Endothelial cell of umbilical vein (primary cell): ENCODE results near the gene EDN1. TPM values are rescaled to one million over a fixed set of nuclear protein-coding genes. Genes with fewer than 3 reads are reported as not detected.

Experiments
- BruUV-seq: library from RNA; stranded (reverse); fragments of 400-500 nt; replicated peaks from 2 replicates; lab custom pipeline; 2021; lab: Mats Ljungman, UMichigan
- CTCF ChIA-PET: fragments of 300-600, 350-600 bp; sonication (Branson Sonifier 250); formaldehyde crosslinking; loops from one replicate; lab custom pipeline; 2021; ENCODE audit warnings: antibody characterized with exemption, inconsistent platforms; lab: Charles Lee
- POLR2A ChIA-PET: fragments of 300-600, 350-600 bp; sonication (Branson Sonifier 250); formaldehyde crosslinking; loops from one replicate; lab custom pipeline; 2021; ENCODE audit warnings: antibody characterized with exemption, inconsistent platforms; lab: Charles Lee
- DNase-seq: peaks from one replicate; pipeline ENCODE4 v3.0.0-alpha.2; 2011; ENCODE audit warnings: low read depth, low spot score
- FAIRE-seq: peaks from 2 replicates; lab custom pipeline; 2011; peaks lifted over from hg19 to GRCh38; lab: Jason Lieb, UNC
- H2AFZ ChIP-seq: 2 replicates; pipeline ENCODE4 v1.6.0; 2012; ENCODE audit warnings: low read depth, low read length, control low read depth, inconsistent platforms
- H3K27ac ChIP-seq: 2 replicates; pipeline ENCODE4 v1.5.1; 2011; ENCODE audit warnings: low read depth, mild to moderate bottlenecking, control low read depth, low read length, moderate library complexity; ENCODE audit not compliant: insufficient read depth
- H3K27me3 ChIP-seq, 2 experiments: 2 replicates each; pipeline versions ENCODE4 v1.6.0 to v1.6.1; 2011; ENCODE audit warnings: low read length in 2 of 2, mixed read lengths in 1 of 2; ENCODE audit not compliant: control insufficient read depth in 2 of 2, insufficient read depth in 2 of 2
- H3K36me3 ChIP-seq, 2 experiments: 2 replicates in 1 of 2; 3 replicates in 1 of 2; pipeline ENCODE4 v1.5.1; 2011; ENCODE audit warnings: low read length in 2 of 2, mild to moderate bottlenecking in 1 of 2, moderate library complexity in 1 of 2; ENCODE audit not compliant: control insufficient read depth in 2 of 2, insufficient read depth in 2 of 2; ENCODE audit errors: extremely low read depth in 1 of 2
- H3K4me1 ChIP-seq: 3 replicates; pipeline ENCODE4 v1.5.1; 2011; ENCODE audit warnings: mild to moderate bottlenecking, low read length; ENCODE audit not compliant: control insufficient read depth, insufficient read depth; ENCODE audit errors: extremely low read depth
- H3K4me2 ChIP-seq: 2 replicates; pipeline ENCODE4 v1.6.1; 2011; ENCODE audit warnings: low read length, control low read depth, mixed read lengths; ENCODE audit not compliant: insufficient read depth
- H3K4me3 ChIP-seq, 3 experiments: fragments of 200-600 bp in 1 of 3; sonication (generic), shearing (Covaris generic) in 1 of 3; replicated peaks in 1 of 3; 2 replicates each; pipeline ENCODE4 v1.5.1; 2011 to 2016; ENCODE audit warnings: control low read depth in 3 of 3, low read length in 3 of 3, mild to moderate bottlenecking in 2 of 3, inconsistent platforms in 1 of 3, low read depth in 1 of 3, moderate library complexity in 1 of 3; ENCODE audit not compliant: insufficient read depth in 1 of 3
- H3K79me2 ChIP-seq: 2 replicates; pipeline ENCODE4 v1.6.0; 2012; ENCODE audit warnings: low read length, inconsistent platforms; ENCODE audit not compliant: control insufficient read depth, insufficient read depth
- H3K9ac ChIP-seq: replicated peaks from 2 replicates; pipeline ENCODE3; 2011; ENCODE audit warnings: low read length, control low read depth; ENCODE audit not compliant: insufficient read depth; ENCODE audit errors: extremely low read depth
- H3K9me1 ChIP-seq: replicated peaks from 3 replicates; pipeline ENCODE4 v1.6.0; 2011; ENCODE audit warnings: mild to moderate bottlenecking, low read length; ENCODE audit not compliant: control insufficient read depth, insufficient read depth; ENCODE audit errors: extremely low read depth
- H3K9me3 ChIP-seq: replicated peaks from 2 replicates; pipeline ENCODE4 v1.5.1; 2012; ENCODE audit warnings: low read length, inconsistent platforms; ENCODE audit not compliant: control insufficient read depth, insufficient read depth
- H4K20me1 ChIP-seq: replicated peaks from 2 replicates; pipeline ENCODE3; 2011; ENCODE audit warnings: mild to moderate bottlenecking, low read length; ENCODE audit not compliant: control insufficient read depth, insufficient read depth; ENCODE audit errors: extremely low read depth
- EZH2 ChIP-seq: IDR thresholded peaks from 2 replicates; pipeline ENCODE4 v1.6.1; 2012; ENCODE audit warnings: borderline replicate concordance, low read depth, mild to moderate bottlenecking, moderate library complexity, low read length, inconsistent platforms; ENCODE audit not compliant: severe bottlenecking
- FOS ChIP-seq: IDR thresholded peaks from 2 replicates; pipeline ENCODE4 v1.6.1; 2011; ENCODE audit warnings: mild to moderate bottlenecking, low read length, moderate library complexity, borderline replicate concordance; ENCODE audit not compliant: insufficient read depth
- GATA2 ChIP-seq: IDR thresholded peaks from 2 replicates; pipeline ENCODE4 v1.7.0; 2011; ENCODE audit warnings: low read depth, mild to moderate bottlenecking, moderate library complexity, mixed read lengths, low read length; ENCODE audit not compliant: insufficient read length, insufficient read depth
- JUN ChIP-seq: IDR thresholded peaks from 2 replicates; pipeline ENCODE4 v1.6.1; 2011; ENCODE audit warnings: borderline replicate concordance, low read depth; ENCODE audit not compliant: insufficient read length, insufficient read depth
- MYC ChIP-seq: IDR thresholded peaks from one replicate; pipeline ENCODE4 v1.6.1; 2011; ENCODE audit warnings: mild to moderate bottlenecking, low read depth, low read length
- POLR2A ChIP-seq: IDR thresholded peaks from 2 replicates; pipeline ENCODE4 v1.6.1; 2012; ENCODE audit warnings: low read depth, mild to moderate bottlenecking, control low read depth, low read length
- POLR2AphosphoS5 ChIP-seq: IDR thresholded peaks from 2 replicates; pipeline ENCODE4 v1.6.1; 2012; ENCODE audit warnings: low read depth, mild to moderate bottlenecking, control low read depth, low read length, moderate library complexity; ENCODE audit not compliant: insufficient read depth
- dilution Hi-C: fragments of 300-500 bp; cut with MboI; formaldehyde crosslinking; loops from one replicate; pipeline ENCODE4 v1.15.0; 2019; ENCODE audit warnings: low sequenced_read_pairs; ENCODE audit not compliant: extremely low pct_ligation_motif_present
- intact Hi-C: fragments of 100-400 bp; cut with micrococcal nuclease; formaldehyde crosslinking; loops from one replicate; pipeline ENCODE4 v1.10.0; 2022
- polyA plus RNA-seq, 4 experiments: library from polyadenylated mRNA; depleted of rRNA in 3 of 4; stranded (reverse) in 3 of 4; unstranded in 1 of 4; fragments of >200 nt; gene quantifications; 2 replicates each; pipeline versions ENCODE4 v1.2.1 to v1.2.3, GENCODE V29; 2011 to 2012; ENCODE audit warnings: missing spikeins in 1 of 4
- total RNA-seq: library from RNA; stranded (reverse); gene quantifications from 2 replicates; pipeline ENCODE4 v1.2.3, GENCODE V29; 2021
- TF ChIP-seq, protein P1 (sequence below), 2 donors: IDR thresholded peaks; 1 replicate in 1 of 2; 2 replicates in 1 of 2; pipeline ENCODE4 v1.5.1; 2011; ENCODE audit warnings: low read length in 2 of 2, mild to moderate bottlenecking in 2 of 2, moderate library complexity in 2 of 2, control low read depth in 1 of 2, inconsistent platforms in 1 of 2, low read depth in 1 of 2; ENCODE audit not compliant: insufficient read depth in 1 of 2; ENCODE audit errors: extremely low read depth in 1 of 2
- TF ChIP-seq, protein P2 (sequence below): IDR thresholded peaks from 2 replicates; pipeline ENCODE4 v1.6.1; 2011; ENCODE audit not compliant: insufficient read depth, insufficient read length

The EDN1 gene
- total and polyA plus RNA-seq, 2 donors (not counting 3 experiments of a cell fraction or from before 2014, with no cell fraction given): 493 to 498 TPM

DNA sequence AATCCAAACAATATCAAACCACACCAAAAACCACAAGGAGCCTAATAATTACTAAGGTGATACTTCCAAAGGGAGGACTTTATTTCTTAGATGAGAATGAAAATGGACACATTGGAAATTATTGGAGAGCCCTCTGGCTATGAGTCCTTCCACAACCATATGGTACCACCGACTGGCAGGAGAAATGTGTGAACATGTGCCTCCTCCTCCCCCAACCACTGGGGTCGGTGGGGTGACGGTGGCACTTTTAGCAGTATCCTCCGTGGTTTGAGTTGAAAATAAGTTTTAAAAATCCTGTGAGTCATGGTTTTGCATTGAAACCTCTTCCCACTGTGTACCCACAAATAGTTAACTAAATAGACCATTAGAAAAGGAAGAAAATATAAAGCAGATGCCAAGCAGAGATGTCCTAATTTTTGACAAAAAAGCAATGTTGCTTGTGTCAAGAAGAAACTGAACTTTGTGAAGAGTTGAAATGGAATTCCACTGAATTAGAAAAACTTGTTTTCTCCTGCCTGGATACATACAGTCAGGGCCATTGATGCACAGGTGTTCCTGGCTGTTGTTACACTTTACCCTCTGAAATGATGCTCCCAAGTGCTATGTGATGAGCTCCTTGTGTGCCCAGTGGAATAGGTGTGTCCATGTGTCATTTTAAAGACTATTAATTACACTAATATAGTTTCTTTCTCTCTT, 3.2 kb downstream of the EDN1 start:
- Histone ChIP-seq H2AFZ (no peak overlapping the region), H3K79me2 (peaks cover 53% of the 10 kb centered on the region), H4K20me1 (peaks cover 4% of the 10 kb centered on the region), H3K27me3 (no peaks in the 10 kb centered on the region), H3K9me3 (no peaks in the 10 kb centered on the region), H3K36me3 (peaks cover 35 to 54% of the 10 kb centered on the region in 2 experiments), H3K27ac (peak overlapping the region; percentile 98), H3K4me1 (peaks cover 37% of the 10 kb centered on the region), H3K9ac (peak overlapping the region; percentile 99), H3K4me2 (peak overlapping the region; percentile 93), H3K9me1 (no peaks in the 10 kb centered on the region), H3K4me3 (peak overlapping the region; percentile 91 to 98 (median 96))
- intact Hi-C loops: loop anchor here (5.0 kb wide), 1 partner anchor 1081 kb away; no protein-coding TSS in a partner anchor
- dilution Hi-C loops: loop anchor here (10.0 to 25.0 kb wide), 4 partner anchors 194 to 681 kb away; no protein-coding TSS in a partner anchor
- TF ChIP-seq POLR2AphosphoS5 (peak; percentile 74), FOS (no peak), MYC (no peak), POLR2A (peak; percentile 87), EZH2 (no peak), GATA2 (no peak), JUN (no peak)
- TF ChIP-seq, protein P1, sequence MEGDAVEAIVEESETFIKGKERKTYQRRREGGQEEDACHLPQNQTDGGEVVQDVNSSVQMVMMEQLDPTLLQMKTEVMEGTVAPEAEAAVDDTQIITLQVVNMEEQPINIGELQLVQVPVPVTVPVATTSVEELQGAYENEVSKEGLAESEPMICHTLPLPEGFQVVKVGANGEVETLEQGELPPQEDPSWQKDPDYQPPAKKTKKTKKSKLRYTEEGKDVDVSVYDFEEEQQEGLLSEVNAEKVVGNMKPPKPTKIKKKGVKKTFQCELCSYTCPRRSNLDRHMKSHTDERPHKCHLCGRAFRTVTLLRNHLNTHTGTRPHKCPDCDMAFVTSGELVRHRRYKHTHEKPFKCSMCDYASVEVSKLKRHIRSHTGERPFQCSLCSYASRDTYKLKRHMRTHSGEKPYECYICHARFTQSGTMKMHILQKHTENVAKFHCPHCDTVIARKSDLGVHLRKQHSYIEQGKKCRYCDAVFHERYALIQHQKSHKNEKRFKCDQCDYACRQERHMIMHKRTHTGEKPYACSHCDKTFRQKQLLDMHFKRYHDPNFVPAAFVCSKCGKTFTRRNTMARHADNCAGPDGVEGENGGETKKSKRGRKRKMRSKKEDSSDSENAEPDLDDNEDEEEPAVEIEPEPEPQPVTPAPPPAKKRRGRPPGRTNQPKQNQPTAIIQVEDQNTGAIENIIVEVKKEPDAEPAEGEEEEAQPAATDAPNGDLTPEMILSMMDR (IDR thresholded peaks at IDR 0.05; ENCODE audit: extremely low read depth in 1 of 2, insufficient read depth in 1 of 2, low read depth in 1 of 2, low read length in 2 of 2): no peak
- TF ChIP-seq, protein P2, sequence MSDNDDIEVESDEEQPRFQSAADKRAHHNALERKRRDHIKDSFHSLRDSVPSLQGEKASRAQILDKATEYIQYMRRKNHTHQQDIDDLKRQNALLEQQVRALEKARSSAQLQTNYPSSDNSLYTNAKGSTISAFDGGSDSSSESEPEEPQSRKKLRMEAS: no peak
- ChIA-PET CTCF (interaction anchor here (1.2 to 1.8 kb wide), 2 partner anchors 312 to 679 kb away, joined by 4 to 5 read pairs; no protein-coding TSS in a partner anchor), POLR2A (interaction anchor here (0.9 to 4.3 kb wide), 6 partner anchors 279 to 685 kb away, joined by 3 to 111 read pairs (median 4); no protein-coding TSS in a partner anchor)
- FAIRE-seq (no peak), DNase-seq (no peak)
- no TSS peak for BruUV-seq
